CD14-positive monocyte (primary cell): ENCODE measurements around the gene G6PC3. TPM values are rescaled to one million over a fixed set of nuclear protein-coding genes. Genes with fewer than 3 reads are reported as not detected.

ENCODE experiments used
- DNase-seq, 3 donors: peaks; one replicate each; pipeline ENCODE4 v3.0.0-alpha.2; 2011 to 2022
- H2AFZ ChIP-seq: 2 replicates; pipeline ENCODE4 v1.6.0; 2012; ENCODE audit warnings: mild to moderate bottlenecking, low read depth, low read length, inconsistent platforms; ENCODE audit not compliant: insufficient read depth, poor library complexity, severe bottlenecking
- H3K27ac ChIP-seq, 2 donors: 1 replicate in 1 of 2; 2 replicates in 1 of 2; pipeline ENCODE4 v1.5.1; 2012 to 2013; ENCODE audit warnings: low read length in 2 of 2, control low read depth in 1 of 2, inconsistent platforms in 1 of 2, low read depth in 1 of 2, mild to moderate bottlenecking in 1 of 2
- H3K27me3 ChIP-seq, 2 donors: one replicate each; pipeline versions ENCODE4 v1.6.0 to v1.6.1; 2011 to 2013; ENCODE audit warnings: low read length in 2 of 2; ENCODE audit not compliant: control insufficient read depth in 2 of 2, insufficient read depth in 2 of 2
- H3K36me3 ChIP-seq, 2 donors: replicated peaks in 1 of 2; 1 replicate in 1 of 2; 2 replicates in 1 of 2; pipeline versions ENCODE4 v1.5.1 to v1.6.1; 2012 to 2013; ENCODE audit warnings: low read length in 2 of 2, control low read depth in 1 of 2, inconsistent platforms in 1 of 2, mild to moderate bottlenecking in 1 of 2; ENCODE audit not compliant: insufficient read depth in 2 of 2, control insufficient read depth in 1 of 2
- H3K4me1 ChIP-seq, 2 donors: 1 replicate in 1 of 2; 2 replicates in 1 of 2; pipeline versions ENCODE4 v1.5.1 to v1.6.1; 2012 to 2013; ENCODE audit warnings: low read length in 2 of 2, control low read depth in 1 of 2, inconsistent platforms in 1 of 2, mild to moderate bottlenecking in 1 of 2, moderate library complexity in 1 of 2; ENCODE audit not compliant: insufficient read depth in 2 of 2, control insufficient read depth in 1 of 2
- H3K4me2 ChIP-seq: replicated peaks from 2 replicates; pipeline ENCODE3; 2012; ENCODE audit warnings: low read length, moderate library complexity, mild to moderate bottlenecking; ENCODE audit not compliant: poor library complexity, severe bottlenecking; ENCODE audit errors: extremely low read depth
- H3K4me3 ChIP-seq, 3 experiments: fragments of 200-600 bp in 1 of 3; sonication (generic) in 1 of 3; replicated peaks in 1 of 3; 1 replicate in 2 of 3; 2 replicates in 1 of 3; pipeline ENCODE4 v1.5.1; 2011 to 2013; ENCODE audit warnings: low read length in 3 of 3, mild to moderate bottlenecking in 3 of 3, control low read depth in 2 of 3, low read depth in 2 of 3, inconsistent platforms in 1 of 3, moderate library complexity in 1 of 3
- H3K79me2 ChIP-seq: 2 replicates; pipeline ENCODE4 v1.6.0; 2012; ENCODE audit warnings: mild to moderate bottlenecking, control low read depth, inconsistent platforms, low read length, moderate library complexity; ENCODE audit not compliant: insufficient read depth
- H3K9ac ChIP-seq: 2 replicates; pipeline ENCODE4 v1.6.0; 2017; ENCODE audit warnings: low read length, mild to moderate bottlenecking; ENCODE audit not compliant: insufficient read depth, poor library complexity, severe bottlenecking
- H3K9me3 ChIP-seq, 2 donors: replicated peaks in 1 of 2; 1 replicate in 1 of 2; 2 replicates in 1 of 2; pipeline versions ENCODE4 v1.5.1 to v1.6.1; 2012 to 2013; ENCODE audit warnings: low read length in 2 of 2, control low read depth in 1 of 2; ENCODE audit not compliant: control insufficient read depth in 1 of 2, insufficient read depth in 1 of 2
- H4K20me1 ChIP-seq: 2 replicates; pipeline ENCODE4 v1.6.0; 2012; ENCODE audit warnings: mild to moderate bottlenecking, low read length, control low read depth, moderate library complexity; ENCODE audit not compliant: insufficient read depth
- H3K27ac Mint-ChIP-seq, 7 donors: one replicate each; pipeline ENCODE4 v1.8.0; 2020; ENCODE audit warnings: mild to moderate bottlenecking in 7 of 7, mixed read lengths in 7 of 7, moderate library complexity in 6 of 7, inconsistent platforms in 2 of 7
- H3K27me3 Mint-ChIP-seq, 3 donors: one replicate each; pipeline ENCODE4 v1.8.0; 2021 to 2022; ENCODE audit warnings: low read depth in 3 of 3, mild to moderate bottlenecking in 3 of 3, mixed read lengths in 3 of 3, moderate library complexity in 3 of 3, inconsistent platforms in 1 of 3
- H3K36me3 Mint-ChIP-seq, 2 donors: one replicate each; pipeline ENCODE4 v1.8.0; 2020; ENCODE audit warnings: mixed read lengths in 2 of 2, inconsistent platforms in 1 of 2, mild to moderate bottlenecking in 1 of 2
- H3K4me1 Mint-ChIP-seq: one replicate; pipeline ENCODE4 v1.8.0; 2020; ENCODE audit warnings: mild to moderate bottlenecking, mixed read lengths
- H3K4me3 Mint-ChIP-seq, 2 donors: one replicate each; pipeline ENCODE4 v1.8.0; 2020; ENCODE audit warnings: mild to moderate bottlenecking in 2 of 2, mixed read lengths in 2 of 2, moderate library complexity in 1 of 2
- H3K9me3 Mint-ChIP-seq, 7 donors: one replicate each; pipeline ENCODE4 v1.8.0; 2020 to 2022; ENCODE audit warnings: mixed read lengths in 7 of 7, mild to moderate bottlenecking in 6 of 7, moderate library complexity in 6 of 7, inconsistent platforms in 2 of 7
- CTCF ChIP-seq: fragments of 200-600 bp; IDR thresholded peaks from one replicate; pipeline ENCODE4 v1.8.0; 2022; ENCODE audit warnings: antibody characterized with exemption, mild to moderate bottlenecking
- WGBS: methylation state at CpG from one replicate; pipeline ENCODE4 v1.1.5; 2013; ENCODE audit warnings: missing lambda C conversion rate; ENCODE audit not compliant: insufficient coverage; 5-methylcytosine and 5-hydroxymethylcytosine counted together
- intact Hi-C, 2 donors: fragments of 100-400 bp; cut with micrococcal nuclease; formaldehyde crosslinking; loops; one replicate each; pipeline versions ENCODE4 v1.15.0 to v1.15.1; 2023
- polyA plus RNA-seq, 3 donors: library from polyadenylated mRNA; depleted of rRNA in 1 of 3; unstranded in 2 of 3; stranded (reverse) in 1 of 3; fragments of 300-500 nt in 2 of 3; fragments of >200 nt in 1 of 3; fragmentation: Illumina TruSeq in 2 of 3; gene quantifications; 1 replicate in 2 of 3; 2 replicates in 1 of 3; pipeline ENCODE4 v1.2.3, GENCODE V29; 2012 to 2021

G6PC3 gene
- polyA plus RNA-seq, 3 donors: 38.0 to 46.4 (median 42.4) TPM

GRCh38 chr17:44087319-44087718, 16.8 kb downstream of the G6PC3 start:
- Mint-ChIP-seq H3K9me3 (peaks cover 0 to 3% (median 0%) of the 10 kb centered on the region in 7 donors), H3K4me1 (no peaks in the 10 kb centered on the region), H3K36me3 (peaks cover 66 to 93% of the 10 kb centered on the region in 2 donors), H3K27ac (no peak overlapping the region), H3K4me3 (no peak overlapping the region), H3K27me3 (peaks cover 0 to 5% (median 0%) of the 10 kb centered on the region in 3 donors)
- Histone ChIP-seq H3K27me3 (no peaks in the 10 kb centered on the region), H4K20me1 (no peaks in the 10 kb centered on the region), H3K79me2 (no peaks in the 10 kb centered on the region), H3K9me3 (no peaks in the 10 kb centered on the region), H3K4me2 (no peak overlapping the region), H3K9ac (no peak overlapping the region), H3K4me1 (no peaks in the 10 kb centered on the region), H3K4me3 (no peak overlapping the region), H3K27ac (no peak overlapping the region), H2AFZ (no peak overlapping the region), H3K36me3 (peaks cover 64 to 81% of the 10 kb centered on the region in 2 donors)
- TF ChIP-seq CTCF: no peak
- no peak for DNase-seq
- WGBS: no CpG with 5 or more reads among the region's 8 CpGs
- intact Hi-C loops: no loop called here

- 94% methylated on average over 16 of the region's 16 CpGs for WGBS
- no peak for TF ChIP-seq CTCF
- H3K79me2 ChIP-seq: no peaks in the 10 kb centered on the region
- Mint-ChIP-seq H3K36me3 (peaks cover 63 to 93% of the 10 kb centered on the region in 2 donors), H3K4me1 (no peaks in the 10 kb centered on the region), H3K27ac (no peak overlapping the region), H3K9me3 (peaks cover 0 to 3% (median 0%) of the 10 kb centered on the region in 7 donors), H3K4me3 (no peak overlapping the region), H3K27me3 (peaks cover 0 to 5% (median 0%) of the 10 kb centered on the region in 3 donors)
- no peak for DNase-seq
- intact Hi-C loops: no loop called here
- H4K20me1 ChIP-seq: peaks cover 1% of the 10 kb centered on the region
- H3K9me3 ChIP-seq: no peaks in the 10 kb centered on the region
- no peak overlapping the region for H3K27ac ChIP-seq
- H3K4me1 ChIP-seq: no peaks in the 10 kb centered on the region
- no peak overlapping the region for H3K9ac ChIP-seq
- no peak overlapping the region for H2AFZ ChIP-seq
- no peak overlapping the region for H3K4me3 ChIP-seq
- no peaks in the 10 kb centered on the region for H3K27me3 ChIP-seq
- peaks cover 64 to 81% of the 10 kb centered on the region in 2 donors for H3K36me3 ChIP-seq
- H3K4me2 ChIP-seq: no peak overlapping the region
Measured at GRCh38 chr17:44088254-44088653, 17.7 kb downstream of the G6PC3 start.
